Mucosa of gallbladder (tissue), 1 donor: ENCODE data around the gene KDM5C. TPM values are rescaled to one million over a fixed set of nuclear protein-coding genes. Genes with fewer than 3 reads are reported as not detected.

Experiments
- DNase-seq: peaks from one replicate; pipeline ENCODE4 v3.0.0-alpha.2; 2020; ENCODE audit warnings: low spot score
- total RNA-seq: library from RNA; stranded (reverse); gene quantifications from one replicate; pipeline ENCODE4 v1.2.1, GENCODE V29; 2021
- donor health status: DM: no; HTN: no; CAD: no.

KDM5C gene
- total RNA-seq = 140 TPM

DNA sequence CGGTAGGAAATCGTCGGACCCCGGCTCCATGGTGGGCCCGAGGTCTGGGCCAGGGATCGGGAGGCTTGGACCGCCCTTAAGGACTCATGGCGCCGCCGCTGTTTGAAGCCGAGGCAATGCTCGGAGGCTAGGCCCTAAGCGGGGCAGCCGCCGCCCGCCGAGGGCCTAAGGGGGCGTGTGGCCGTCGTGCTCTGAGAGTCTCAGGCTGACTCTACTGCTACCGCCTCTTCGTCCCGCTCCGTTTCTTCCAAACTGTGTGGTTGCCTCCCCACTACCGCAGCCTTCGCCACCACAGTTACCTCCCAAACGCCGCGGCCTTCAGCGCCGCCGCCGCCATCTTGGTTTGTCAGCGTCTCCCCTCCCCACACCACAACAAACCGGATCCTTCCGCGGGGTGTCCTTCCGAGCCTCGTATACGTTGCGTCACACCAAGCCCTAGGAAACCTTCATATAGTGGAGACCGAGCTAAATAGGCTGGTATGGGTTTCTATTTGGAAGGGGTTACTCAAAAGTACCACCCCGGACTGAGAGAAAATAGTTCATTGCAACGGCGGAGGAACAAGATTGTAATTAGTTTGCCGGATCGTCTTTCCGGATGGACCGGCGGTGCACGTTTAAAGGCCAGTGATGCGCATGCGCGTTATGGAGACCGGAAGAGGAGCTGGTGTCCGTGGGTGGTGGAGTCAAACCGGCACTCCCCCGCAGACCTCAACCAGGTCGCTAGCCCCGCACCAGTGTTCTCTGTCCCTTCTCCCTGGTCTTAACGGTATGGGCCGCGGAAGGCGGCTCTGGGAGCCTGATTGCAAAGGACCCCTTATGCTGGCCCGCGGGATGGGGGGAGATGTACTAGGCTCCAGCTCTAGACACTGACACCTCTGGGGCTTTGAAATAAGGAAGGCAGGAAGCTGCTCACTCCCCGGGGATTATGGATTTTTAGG lies at the start of gene KDM5C:
TSS of gene KDM5C (minus strand) at position 348 of the 938 bp plus-strand sequence. CDS start at position 30, 318 bp downstream.
- peak; percentile 95 for DNase-seq

DNA sequence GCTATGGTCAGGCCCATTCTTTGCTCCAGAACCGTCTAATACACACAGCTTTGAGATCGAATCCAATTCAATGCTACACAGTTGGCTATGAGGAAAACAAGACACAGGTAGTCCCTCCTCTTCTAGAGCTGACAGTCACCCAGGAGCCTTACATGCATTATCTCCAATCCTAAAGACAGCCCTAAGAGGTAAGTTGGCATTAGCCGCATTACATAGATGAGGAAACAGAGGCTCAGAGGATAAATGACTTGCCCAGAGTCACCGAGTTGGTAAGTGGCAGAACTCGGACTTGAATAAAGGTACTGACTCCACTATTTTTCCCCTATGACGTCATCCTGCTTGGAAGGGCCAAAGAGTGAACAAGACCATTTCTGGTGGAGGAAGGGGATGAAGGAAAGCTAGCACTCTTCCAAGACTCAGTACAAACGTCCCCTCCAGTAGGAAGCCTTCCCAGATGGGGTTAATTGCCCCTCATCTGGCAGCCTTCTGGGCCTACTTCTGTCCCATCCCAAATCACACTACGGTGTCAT lies 47.9 kb upstream of the KDM5C start:
- no peak for DNase-seq

DNA sequence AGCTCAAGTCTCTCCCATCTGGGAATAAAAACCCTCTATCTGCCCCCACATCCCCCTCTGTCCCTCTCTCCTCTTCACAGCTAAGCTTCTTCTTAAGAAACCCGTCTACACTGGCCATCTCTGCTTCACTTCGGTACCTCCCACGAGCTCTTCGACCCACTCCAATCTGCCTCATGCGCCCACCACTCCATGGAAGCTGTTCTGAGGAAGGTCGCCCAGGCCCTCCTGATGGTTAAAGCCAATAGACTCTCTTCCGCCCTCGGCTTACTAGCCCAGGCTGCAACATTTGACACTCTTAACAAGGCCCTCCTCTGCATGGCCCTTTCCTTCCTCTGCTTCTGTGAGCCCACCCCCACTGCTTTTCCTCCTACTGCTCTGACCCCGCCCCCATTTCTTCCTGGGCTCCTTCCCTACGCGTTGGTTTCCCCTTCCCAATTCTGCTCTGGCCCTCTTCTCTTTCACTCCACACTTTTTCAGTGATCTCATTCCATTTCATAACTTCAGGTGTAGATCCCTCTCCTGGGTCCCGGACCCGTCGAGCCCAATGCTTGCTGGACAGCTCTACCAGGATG lies 44.6 kb upstream of the KDM5C start:
- DNase-seq = no peak

DNA sequence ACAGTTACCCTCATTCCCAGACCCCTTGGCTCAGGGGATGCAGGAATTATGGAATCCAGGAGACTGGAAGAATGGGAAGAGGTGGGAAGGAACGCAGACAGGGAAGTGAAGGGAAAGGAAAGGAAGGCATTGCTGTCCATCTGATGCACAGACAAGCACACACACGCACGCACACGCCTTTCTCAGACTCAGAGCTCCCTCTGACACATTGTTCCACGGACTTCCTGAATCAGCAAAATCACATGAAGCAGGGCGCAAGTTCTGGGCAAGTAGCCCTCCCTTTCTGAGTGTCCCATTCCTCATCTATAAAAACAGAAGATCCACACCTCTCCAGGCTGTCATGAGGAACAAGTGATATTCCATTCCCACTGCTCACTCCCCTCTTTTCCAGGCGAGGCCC lies 43.2 kb upstream of the KDM5C start:
- DNase-seq = no peak

DNA sequence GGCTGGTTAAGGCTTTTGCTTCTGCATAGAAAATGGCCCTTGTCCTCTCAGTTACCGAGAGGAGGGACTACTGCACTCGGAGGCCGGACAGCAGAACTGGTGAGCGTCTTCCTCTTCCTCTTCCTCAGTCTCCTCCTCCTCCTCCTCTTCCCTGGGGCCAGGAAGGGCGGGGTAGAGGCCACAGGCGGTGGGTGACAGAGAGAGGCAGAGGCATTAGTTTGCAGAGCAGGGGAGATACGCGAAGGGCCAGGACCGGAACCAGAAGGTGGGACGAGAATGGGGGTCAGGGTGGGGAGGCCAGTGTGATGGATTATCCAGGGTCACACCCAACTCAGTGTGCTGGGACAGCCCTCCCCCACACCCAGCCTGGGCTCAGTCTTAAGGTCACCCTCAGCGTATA lies 41.9 kb upstream of the KDM5C start:
- DNase-seq = no peak

DNA sequence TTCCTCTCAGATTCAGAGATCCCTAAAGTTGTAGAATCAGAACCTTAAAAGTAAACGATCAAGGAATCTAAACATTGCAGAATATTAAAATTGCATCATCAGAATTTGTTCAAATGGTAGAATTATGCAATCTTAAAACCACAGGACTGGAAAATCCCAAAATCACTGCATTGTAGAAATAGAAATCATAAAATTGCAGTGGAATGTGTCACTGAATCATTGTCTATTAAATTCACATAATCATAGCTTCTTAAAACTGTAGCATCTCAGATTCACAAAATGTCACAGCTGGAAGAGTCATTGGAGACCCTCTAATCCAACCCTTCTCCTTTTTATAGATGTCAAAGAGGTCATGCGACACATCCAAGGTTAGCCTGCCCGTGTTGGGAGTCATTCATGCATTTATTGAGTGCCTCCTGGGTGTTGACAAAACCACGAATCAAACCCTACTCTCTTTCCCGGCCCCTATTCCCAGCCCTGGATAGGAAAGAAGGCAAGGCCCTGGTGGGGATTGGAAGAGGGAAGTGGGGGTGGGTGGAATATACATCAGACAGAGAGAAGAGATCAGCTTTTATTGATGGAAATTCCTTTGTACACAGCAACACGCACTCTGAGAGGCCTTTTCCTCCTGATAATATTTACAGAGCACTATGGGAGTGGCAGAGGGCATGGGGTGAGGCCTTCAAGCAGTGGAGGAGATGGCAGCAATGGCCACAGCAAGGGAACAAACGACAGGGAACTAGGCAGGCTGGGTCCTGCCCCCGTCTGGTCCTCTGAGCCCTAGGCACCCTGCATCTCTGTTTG lies 41.0 kb upstream of the KDM5C start:
- peak; percentile 45 for DNase-seq

DNA sequence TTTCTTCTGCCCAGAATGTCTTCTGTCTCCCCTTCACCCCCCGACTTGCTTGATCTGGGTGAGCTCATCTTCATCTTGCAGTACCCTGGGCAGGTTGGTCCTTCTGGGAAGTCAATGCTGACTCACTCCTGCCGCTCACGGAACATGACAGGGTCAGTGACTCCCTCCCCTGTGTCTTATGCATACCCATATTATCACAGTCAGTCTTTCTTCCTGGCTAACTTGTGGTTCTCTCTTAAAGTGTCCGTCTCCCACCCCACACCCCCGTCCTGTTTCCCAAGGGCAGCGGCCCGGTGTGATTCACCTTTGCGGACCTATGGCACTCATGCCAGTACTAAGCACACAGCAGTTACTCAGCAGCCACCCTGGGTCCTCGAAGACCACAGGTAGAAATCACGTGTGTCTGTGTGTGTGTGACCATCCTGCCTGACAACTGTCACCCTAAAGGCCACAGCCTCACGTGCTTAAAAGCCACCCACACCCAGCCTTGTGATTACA lies 38.6 kb upstream of the KDM5C start:
- no peak for DNase-seq

DNA sequence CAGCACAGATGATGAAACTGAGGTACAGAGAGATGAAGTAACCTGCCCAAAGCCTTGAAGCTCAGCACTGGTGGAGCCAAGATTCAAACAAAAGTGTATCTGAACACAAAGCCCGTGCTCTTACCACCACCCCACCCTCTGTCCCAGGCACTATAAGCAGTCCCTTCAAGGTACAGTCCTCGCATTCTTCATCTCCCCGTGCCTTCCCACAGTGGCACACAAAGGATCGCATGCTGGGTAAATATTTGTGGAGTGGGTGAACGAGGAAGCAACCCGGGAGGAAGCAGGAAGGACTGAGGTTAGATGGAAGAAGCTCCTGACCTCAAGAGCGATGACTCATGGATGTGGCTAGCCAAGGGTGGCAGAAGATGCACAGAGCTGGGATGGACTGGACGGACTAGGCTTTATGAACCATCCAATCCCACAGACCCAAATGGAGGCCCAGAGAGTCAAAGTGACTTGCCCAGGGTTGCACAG lies 37.9 kb upstream of the KDM5C start:
- peak; percentile 57 for DNase-seq

DNA sequence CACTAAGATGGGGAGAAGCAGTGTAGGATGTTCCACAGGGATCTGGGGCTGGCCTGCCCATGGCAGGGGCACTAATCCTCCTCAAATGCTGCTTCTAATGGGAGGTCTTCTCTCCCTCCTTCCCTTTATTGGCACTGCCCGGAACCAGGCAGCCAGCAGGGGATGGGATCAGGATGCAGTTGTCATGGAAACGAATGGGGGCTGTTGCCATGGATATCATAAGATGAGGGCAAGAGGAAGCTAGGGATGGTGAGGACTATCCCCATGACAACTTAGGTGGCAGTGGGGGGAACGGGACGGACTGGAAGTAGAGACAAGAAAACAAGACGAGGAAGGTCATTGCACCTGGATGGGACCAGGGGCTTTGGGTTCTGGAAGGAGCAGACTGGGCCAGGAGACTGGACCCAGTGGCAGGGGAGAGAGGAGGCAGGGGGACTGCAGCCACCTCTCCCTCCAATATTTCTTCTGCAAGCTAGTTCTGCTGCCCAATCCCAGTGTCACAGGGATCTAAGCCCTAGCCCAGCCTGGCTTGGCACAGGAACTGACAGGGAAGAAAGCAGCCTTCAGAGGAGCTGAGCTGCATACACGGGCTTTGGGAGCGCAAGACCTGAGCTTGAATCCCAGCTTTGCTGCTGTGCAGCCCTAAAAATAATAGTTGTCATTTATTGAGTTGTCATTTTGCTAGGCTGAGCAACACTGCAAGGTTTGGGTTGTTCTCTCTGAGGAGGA lies 37.3 kb upstream of the KDM5C start:
- DNase-seq = no peak

DNA sequence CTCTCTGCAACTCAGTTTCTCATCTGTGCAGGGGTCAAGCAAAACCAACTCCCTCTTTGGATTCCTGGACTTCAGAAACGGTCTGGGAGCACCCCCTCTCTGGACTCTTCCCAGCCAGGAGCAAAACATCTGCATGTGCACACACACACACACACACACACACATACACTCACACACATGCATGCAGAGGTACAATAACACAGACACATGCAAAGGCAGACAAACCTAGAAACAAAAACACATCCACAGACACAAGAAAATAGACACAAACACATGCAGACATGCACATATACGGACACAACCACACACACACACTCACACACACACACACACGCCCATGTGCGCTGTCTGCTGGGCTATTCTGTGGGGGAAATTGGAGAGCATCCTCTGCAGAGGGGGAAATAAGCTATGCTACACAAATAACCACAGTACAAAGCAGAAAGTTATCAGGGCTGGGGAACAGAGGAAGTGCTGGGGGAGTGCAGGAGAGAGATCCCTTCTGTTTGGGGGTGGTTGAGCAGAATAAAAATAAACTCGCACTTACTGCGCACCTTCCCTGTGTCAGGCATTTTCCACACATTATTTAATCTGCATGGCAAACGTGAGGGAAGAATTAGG lies 36.5 kb upstream of the KDM5C start:
- no peak for DNase-seq

DNA sequence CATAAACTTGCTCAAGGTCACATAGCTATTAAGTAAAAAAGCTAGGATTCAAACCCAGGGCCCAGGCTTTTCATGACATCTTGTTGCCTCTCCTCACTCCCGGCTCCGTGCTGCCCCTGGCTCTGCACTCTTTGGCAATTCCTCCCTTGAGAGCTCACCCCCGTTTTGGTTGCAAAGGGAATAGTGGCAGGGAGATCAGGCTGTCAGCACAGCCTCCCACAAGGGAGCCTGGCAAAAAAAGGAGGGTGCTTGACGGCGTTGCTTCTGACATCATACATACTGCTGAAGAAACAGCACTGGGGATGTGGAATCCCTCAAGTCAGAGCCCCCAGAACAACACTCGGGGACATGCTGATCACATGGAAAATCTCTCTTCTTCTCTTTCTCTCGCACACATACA lies 35.8 kb upstream of the KDM5C start:
- no peak for DNase-seq

DNA sequence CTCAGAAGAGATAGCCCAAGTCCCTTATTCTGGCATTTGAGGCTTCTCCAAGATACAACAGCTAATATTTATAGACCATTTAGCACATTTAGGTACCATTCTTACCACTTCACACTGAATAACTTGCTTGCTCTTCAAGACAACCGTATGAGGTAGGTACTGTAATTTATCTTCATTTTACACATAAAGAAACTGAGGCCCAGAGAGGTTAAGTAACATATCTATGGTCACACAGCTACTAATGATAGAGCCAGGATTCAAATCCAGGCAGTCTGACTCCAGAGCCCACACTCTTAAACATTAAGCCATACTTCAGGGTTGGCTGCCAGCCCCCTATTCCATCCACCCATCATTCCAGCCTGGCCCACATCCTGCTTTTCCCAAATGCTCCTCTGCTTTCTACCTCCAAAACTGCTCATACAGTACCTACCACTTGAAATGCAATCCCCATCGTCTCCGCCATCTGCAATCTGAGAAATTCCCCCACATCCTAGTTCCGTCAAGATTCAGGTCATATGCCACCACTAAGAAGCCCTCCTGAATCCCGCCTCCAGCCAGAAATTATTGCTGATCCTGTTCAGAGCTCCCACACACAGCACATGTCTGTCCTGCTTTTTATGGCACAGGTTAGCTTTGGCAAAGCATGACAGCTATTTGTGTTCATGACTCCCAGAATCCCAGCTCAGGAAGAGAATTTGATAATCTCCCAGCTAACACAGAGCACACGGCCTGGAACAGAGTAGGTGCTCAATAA lies 32.8 kb upstream of the KDM5C start:
- DNase-seq = no peak

DNA sequence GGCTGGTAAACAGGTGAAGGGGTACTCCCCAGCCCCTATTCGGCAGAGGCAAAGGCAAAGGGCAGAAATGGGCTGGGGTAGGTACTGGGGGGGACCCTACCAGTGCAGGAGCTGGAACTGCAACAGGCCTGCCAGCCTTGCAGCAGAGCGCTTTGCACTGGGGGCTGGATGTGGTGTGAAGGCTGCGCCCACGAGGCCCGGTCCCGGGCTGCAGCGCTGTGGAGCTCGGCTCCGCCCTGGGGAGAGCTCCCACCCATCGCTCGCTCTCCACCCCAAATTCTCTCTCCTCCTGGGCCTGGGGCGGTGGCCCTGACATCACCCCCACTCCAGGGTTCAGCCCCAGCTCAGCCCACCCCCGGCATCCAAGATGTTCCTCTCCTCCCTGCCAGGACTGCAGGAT lies 32.2 kb upstream of the KDM5C start:
- DNase-seq = no peak

DNA sequence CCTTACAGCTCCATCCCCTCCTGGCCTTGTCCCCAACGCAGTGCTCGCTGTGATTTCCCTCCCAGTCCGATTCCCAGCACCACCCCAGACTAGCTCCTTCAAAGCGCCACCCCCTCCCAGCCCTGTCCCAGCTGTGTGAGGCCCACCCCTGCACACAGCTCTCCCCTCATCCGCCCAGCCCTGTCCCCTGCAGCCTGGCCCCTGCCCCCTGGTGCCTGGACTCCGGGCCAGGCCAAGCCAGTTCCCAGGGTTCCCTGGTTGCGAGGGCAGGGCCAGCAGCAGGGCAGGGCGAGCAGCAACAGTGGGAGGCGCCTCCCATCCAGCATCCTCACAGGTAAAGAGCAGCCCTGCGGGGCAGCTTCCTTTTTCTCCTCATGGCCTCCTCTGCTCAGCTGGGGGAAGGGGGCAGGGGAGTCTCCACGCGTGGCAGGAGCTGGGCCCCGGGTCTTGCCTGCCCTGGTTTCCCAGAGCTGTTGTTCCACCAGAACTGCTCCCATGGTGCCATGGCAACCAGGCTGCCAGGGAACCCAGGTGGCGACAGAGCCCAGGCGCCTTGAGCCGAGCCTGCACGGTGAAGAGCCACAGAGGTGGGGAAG lies 31.5 kb upstream of the KDM5C start:
- no peak for DNase-seq

DNA sequence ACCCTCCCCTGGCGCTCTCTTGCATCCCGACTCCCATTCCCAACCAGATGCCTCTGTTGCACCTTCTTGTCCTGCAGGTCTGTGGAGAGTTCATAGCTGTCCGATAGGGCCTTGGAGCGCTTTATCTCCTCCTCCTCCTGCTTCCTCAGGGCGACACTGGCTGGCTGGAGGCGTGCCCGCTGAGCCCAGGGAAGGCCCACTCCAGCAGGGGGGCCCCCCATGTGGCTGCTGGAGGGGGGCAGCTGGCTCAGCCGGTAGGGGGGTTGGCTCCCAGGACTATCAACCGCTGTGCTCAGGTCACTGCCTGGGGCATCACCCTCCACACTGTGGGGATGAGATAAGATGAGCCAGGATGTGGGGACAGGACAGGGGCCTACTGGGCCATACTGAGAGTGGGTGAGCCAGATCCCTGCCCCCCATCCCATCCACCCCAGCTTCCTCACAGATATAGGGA lies 30.8 kb upstream of the KDM5C start:
- no peak for DNase-seq

DNA sequence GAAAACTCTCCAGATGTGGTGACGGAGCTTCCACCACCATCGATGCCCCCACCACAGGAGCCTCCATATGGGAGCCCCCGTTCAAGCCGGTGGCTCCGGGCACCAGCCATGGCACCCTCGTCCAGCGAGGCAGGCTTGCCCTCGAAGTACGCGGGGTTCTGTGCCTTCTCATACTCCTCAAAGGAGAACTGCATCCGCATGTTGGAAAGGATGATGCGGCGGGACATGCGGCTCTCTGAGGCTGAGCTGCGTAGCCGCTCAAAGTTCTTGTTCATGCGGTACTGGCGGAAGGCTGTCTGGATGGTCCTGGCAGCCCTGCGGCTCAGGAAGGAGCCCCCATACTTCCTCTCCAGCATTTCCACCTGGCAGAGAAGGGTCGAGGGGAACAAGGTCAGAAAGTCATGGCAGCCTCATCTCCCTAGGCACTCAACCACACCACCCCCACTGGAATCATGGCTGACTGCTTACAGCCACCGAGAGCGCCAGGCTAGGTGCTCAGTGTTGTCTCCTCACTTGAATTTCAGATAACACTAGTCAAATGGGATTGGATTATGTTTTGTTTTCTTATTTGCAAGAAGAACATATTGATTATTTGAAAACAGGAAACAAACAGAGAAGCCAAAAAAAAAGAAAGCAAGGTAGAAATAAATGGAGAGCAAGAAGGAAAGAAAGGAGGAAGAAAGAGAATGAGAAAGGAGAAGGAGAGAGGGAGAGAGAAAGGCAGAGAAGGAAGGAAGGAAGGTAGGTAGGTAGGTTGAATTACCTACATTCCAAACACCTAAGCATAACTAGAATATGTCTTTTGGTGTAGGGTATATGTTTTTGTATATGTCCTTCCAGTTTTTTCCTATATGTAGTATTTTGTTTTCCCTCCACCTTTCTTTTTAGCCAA lies 29.8 kb upstream of the KDM5C start:
- no peak for DNase-seq

DNA sequence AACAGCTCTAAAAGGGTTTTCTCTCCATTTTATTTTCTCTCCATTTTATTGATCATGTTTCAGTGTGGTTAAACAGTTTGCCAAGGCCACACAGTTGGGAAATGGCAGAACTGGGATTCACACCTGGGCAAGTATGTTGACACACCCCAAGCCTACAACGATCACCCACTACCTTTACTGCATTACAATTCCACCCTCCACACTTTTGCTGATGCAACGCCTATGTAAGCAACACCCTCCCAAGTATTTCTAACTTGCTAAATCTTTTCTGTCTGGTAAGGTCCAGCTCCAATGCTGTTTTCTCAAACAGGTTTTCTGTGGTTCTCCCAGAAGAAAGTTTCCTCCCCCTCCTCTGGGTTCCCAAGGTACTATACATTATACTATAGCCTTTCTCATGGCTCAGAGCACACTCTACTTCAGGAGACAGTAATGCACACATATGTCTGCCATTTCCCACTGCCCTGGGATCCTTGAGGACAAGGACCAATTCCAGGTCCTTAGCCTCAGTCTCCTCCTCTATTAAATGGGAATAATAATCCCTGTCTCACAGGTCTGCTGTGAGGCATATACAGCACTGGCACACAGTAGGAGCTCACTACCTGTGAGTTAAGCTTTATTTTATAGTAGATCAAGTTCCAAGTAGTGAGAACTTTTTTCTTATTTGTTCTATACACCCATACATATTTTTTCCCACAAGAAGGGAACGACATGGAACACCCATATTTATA lies 28.4 kb upstream of the KDM5C start:
- DNase-seq = no peak

DNA sequence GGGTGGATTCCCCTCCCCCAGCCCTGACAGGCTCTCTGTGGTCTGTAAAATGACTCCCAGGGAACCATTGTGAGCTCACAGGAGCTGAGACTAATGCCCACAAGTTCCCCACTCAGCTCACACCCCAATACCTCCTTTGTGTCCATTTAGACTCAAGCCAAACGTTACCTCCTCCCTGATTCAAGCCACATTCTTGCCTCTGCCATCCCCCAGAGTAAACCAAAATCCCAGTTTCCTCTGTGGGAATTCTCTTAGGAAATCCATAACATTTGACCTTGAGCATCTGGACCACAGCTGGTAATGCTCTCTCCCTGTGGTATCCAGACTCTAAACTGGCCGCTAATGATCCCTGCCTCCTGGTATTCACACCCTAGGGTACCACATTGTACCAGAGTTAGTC lies 26.3 kb upstream of the KDM5C start:
- DNase-seq = no peak
